Uterus (tissue), 4 donors: Measurements from ENCODE around the gene HOXD12. TPM values are rescaled to one million over a fixed set of nuclear protein-coding genes. Genes with fewer than 3 reads are reported as not detected.

Experiments
- DNase-seq, 2 donors: peaks; one replicate each; pipeline ENCODE4 v3.0.0-alpha.2; 2019 to 2020
- H3K27ac ChIP-seq, 2 donors: fragments of 200-600 bp; sonication (generic); 1 replicate in 1 of 2; 2 replicates in 1 of 2; pipeline ENCODE4 v1.5.1; 2016 to 2018
- H3K27me3 ChIP-seq, 2 donors: fragments of 200-600 bp; sonication (generic); one replicate each; pipeline ENCODE4 v1.5.1; 2018 to 2019; ENCODE audit warnings: control low read depth in 1 of 2
- H3K36me3 ChIP-seq, 2 donors: fragments of 200-600 bp; sonication (generic); one replicate each; pipeline ENCODE4 v1.5.1; 2019; ENCODE audit warnings: control low read depth in 1 of 2
- H3K4me1 ChIP-seq, 2 donors: fragments of 200-600 bp; sonication (generic); one replicate each; pipeline ENCODE4 v1.5.1; 2018 to 2019; ENCODE audit warnings: control low read depth in 1 of 2
- H3K4me3 ChIP-seq, 2 donors: fragments of 200-600 bp; sonication (generic); 1 replicate in 1 of 2; 2 replicates in 1 of 2; pipeline ENCODE4 v1.5.1; 2018 to 2019; ENCODE audit warnings: mild to moderate bottlenecking in 1 of 2
- H3K9me3 ChIP-seq, 2 donors: fragments of 200-600 bp; sonication (generic); one replicate each; pipeline ENCODE4 v1.5.1; 2019; ENCODE audit warnings: control low read depth in 1 of 2
- CTCF ChIP-seq, 4 experiments: fragments of 200-600 bp in 2 of 4; fragments of 450-650 bp in 2 of 4; sonication (generic) in 2 of 4; IDR thresholded peaks; one replicate each; pipeline ENCODE4 v1.5.1; 2016 to 2019; ENCODE audit warnings: antibody characterized with exemption in 4 of 4, mild to moderate bottlenecking in 2 of 4, moderate library complexity in 1 of 4
- POLR2A ChIP-seq, 2 donors: fragments of 450-650 bp; IDR thresholded peaks; one replicate each; pipeline ENCODE4 v1.6.1; 2016; ENCODE audit warnings: antibody characterized with exemption in 2 of 2, mild to moderate bottlenecking in 1 of 2, moderate library complexity in 1 of 2
- intact Hi-C: fragments of 100-400 bp; cut with DNase I; formaldehyde crosslinking; loops from one replicate; pipeline ENCODE4 v1.15.1; 2023; ENCODE audit warnings: low total_unique reads
- microRNA counts, 2 donors: library from miRNA; unstranded; fragments of <30 nt; microRNA quantifications; one replicate each; lab custom pipeline; 2016 to 2017
- microRNA-seq: library from miRNA; unstranded; fragments of <30 nt; microRNA quantifications from one replicate; pipeline ENCODE4, GENCODE V29; 2016; ENCODE audit warnings: borderline microRNAs expressed, borderline replicate concordance
- small RNA-seq: library from RNA; depleted of rRNA; stranded (forward); fragments of <200 nt; gene quantifications from one replicate; pipeline ENCODE3, GENCODE V24; 2016
- total RNA-seq, 4 donors: library from RNA; depleted of rRNA in 3 of 4; stranded (reverse); fragments of >200 nt in 3 of 4; gene quantifications; one replicate each; pipeline versions ENCODE4 v1.1.0 to v1.2.4, GENCODE V29; 2014 to 2023
- donor health status: DM: yes; HTN: yes; CAD: no.

The HOXD12 gene
- total RNA-seq, 4 donors from 2014 or later = 0.76 TPM; not detected in 3

GRCh38 chr2:176149481-176149938, 49.9 kb downstream of the HOXD12 start:
- DNase-seq = no peak
- H3K4me1 ChIP-seq = peaks cover 5 to 12% of the 10 kb centered on the region in 2 donors
- H3K27ac ChIP-seq = peak overlapping the region; percentile 75 to 83
- H3K27me3 ChIP-seq = no peaks in the 10 kb centered on the region
- intact Hi-C loops = no loop called here
- H3K9me3 ChIP-seq = no peaks in the 10 kb centered on the region
- H3K4me3 ChIP-seq = no peak overlapping the region
- TF ChIP-seq CTCF (IDR thresholded peaks at IDR 0.05) (no peak), POLR2A (IDR thresholded peaks at IDR 0.05) (no peak)
- no peaks in the 10 kb centered on the region for H3K36me3 ChIP-seq

- Histone ChIP-seq H3K27me3 (no peaks in the 10 kb centered on the region), H3K4me1 (peaks cover 1 to 12% of the 10 kb centered on the region in 2 donors), H3K36me3 (no peaks in the 10 kb centered on the region), H3K4me3 (no peak overlapping the region), H3K27ac (peak overlapping the region; percentile 75 to 83), H3K9me3 (no peaks in the 10 kb centered on the region)
- no peak for TF ChIP-seq POLR2A (IDR thresholded peaks at IDR 0.05)
- DNase-seq = no peak
- intact Hi-C loops = no loop called here
Observed at GRCh38 chr2:176149939-176150583, 50.5 kb downstream of the HOXD12 start.

- Histone ChIP-seq H3K36me3 (no peaks in the 10 kb centered on the region), H3K4me1 (peaks cover 0 to 12% of the 10 kb centered on the region in 2 donors), H3K27me3 (no peaks in the 10 kb centered on the region), H3K27ac (peak overlapping the region; percentile 75 to 83), H3K9me3 (no peaks in the 10 kb centered on the region), H3K4me3 (no peak overlapping the region)
- intact Hi-C loops = no loop called here
- TF ChIP-seq POLR2A (IDR thresholded peaks at IDR 0.05) (no peak), CTCF (IDR thresholded peaks at IDR 0.05) (no peak)
- DNase-seq = no peak
Observed at GRCh38 chr2:176150584-176151441, 51.2 kb downstream of the HOXD12 start.

GRCh38 chr2:176151442-176152287, 52.1 kb downstream of the HOXD12 start, which contains the start of gene HOXD4:
TSS of gene HOXD4 (plus strand) at chr2:176151550. CDS start at chr2:176151634, 84 bp downstream.
- intact Hi-C loops = no loop called here
- H3K27me3 ChIP-seq = no peaks in the 10 kb centered on the region
- H3K36me3 ChIP-seq = no peaks in the 10 kb centered on the region
- DNase-seq = no peak
- peak within 1 kb of the TSS; percentile 75 to 83 for H3K27ac ChIP-seq
- H3K4me1 ChIP-seq = peaks cover 0 to 12% of the 10 kb centered on the region in 2 donors
- TF ChIP-seq CTCF (IDR thresholded peaks at IDR 0.05) (no peak), POLR2A (IDR thresholded peaks at IDR 0.05) (no peak)
- no peaks in the 10 kb centered on the region for H3K9me3 ChIP-seq
- peak within 1 kb of the TSS; percentile 16 to 36 for H3K4me3 ChIP-seq

MicroRNAs encoded within 50 kb of the gene (microRNA counts, 767-probe panel; counts per million panel counts)
- microRNA hsa-miR-10b-5p (lab: Ali Mortazavi, UCI) = 7,999 to 9,301 counts per million in 2 donors

Small RNA genes within 50 kb of the gene (microRNA-seq; reads per million reads assigned to microRNA genes)
- 85,423 reads per million, percentile 98 among the genes with 10 or more reads in this experiment for gene MIR10B

Small RNA genes within 50 kb of the gene (small RNA-seq; reads per million reads assigned to genes)
- gene MIR10B = 349,822 reads per million, percentile 100 among the genes with 10 or more reads in this experiment

Other genes with a start within 250 kb of the HOXD12 start
- 10 to 100 TPM in 2 of 4 donors, 1 to 10 TPM in 2; 5.1 to 66.4 (median 25.2) TPM for gene LNPK, start 97.5 kb upstream of the HOXD12 start, total RNA-seq
- gene EVX2, start 15.8 kb upstream of the HOXD12 start, total RNA-seq = under 1 TPM in 1 of 4 donors, not detected in 3; 0.28 TPM
- 1 to 10 TPM in 1 of 4 donors, not detected in 3; 4.9 TPM for gene HOXD13, start 7.1 kb upstream of the HOXD12 start, total RNA-seq
- 10 to 100 TPM in 1 of 4 donors, 1 to 10 TPM in 1, under 1 TPM in 1, not detected in 1; 0.88 to 34.6 (median 8.6) TPM for gene HOXD11, start 7.5 kb downstream of the HOXD12 start, total RNA-seq
- 10 to 100 TPM in 3 of 4 donors, 1 to 10 TPM in 1; 6.8 to 81.0 (median 53.6) TPM for gene HOXD10, start 17.0 kb downstream of the HOXD12 start, total RNA-seq
- 10 to 100 TPM in 3 of 4 donors, 1 to 10 TPM in 1; 3.8 to 78.1 (median 46.4) TPM for gene HOXD9, start 22.9 kb downstream of the HOXD12 start, total RNA-seq
- gene HOXD8, start 29.9 kb downstream of the HOXD12 start, total RNA-seq = 10 to 100 TPM; 25.8 to 75.6 (median 48.0) TPM
- 10 to 100 TPM in 2 of 4 donors, 1 to 10 TPM in 2; 6.8 to 41.6 (median 13.0) TPM for gene HOXD4, start 51.8 kb downstream of the HOXD12 start, total RNA-seq
- gene HOXD3, start 57.5 kb downstream of the HOXD12 start, total RNA-seq = 10 to 100 TPM; 14.7 to 61.2 (median 22.7) TPM
- 1 to 10 TPM in 1 of 4 donors, under 1 TPM in 2, not detected in 1; 0.21 to 2.9 (median 0.52) TPM for gene HOXD1, start 88.9 kb downstream of the HOXD12 start, total RNA-seq
- 10 to 100 TPM; 28.1 to 32.1 (median 31.3) TPM for gene MTX2, start 169.6 kb downstream of the HOXD12 start, total RNA-seq